HEK293T (cell line): ENCODE results near the gene CERS1.

Source experiments
- CTCF ChIA-PET: fragments of 350-600 bp; formaldehyde crosslinking; extraction: SDS; loops from one replicate; lab custom pipeline; 2021; ENCODE audit warnings: antibody characterized with exemption, inconsistent platforms; lab: Yijun Ruan, JAX
- POLR2A ChIA-PET: fragments of 350-600 bp; formaldehyde crosslinking; extraction: SDS; loops from one replicate; lab custom pipeline; 2020; ENCODE audit warnings: antibody characterized with exemption, inconsistent platforms; lab: Yijun Ruan, JAX
- DNase-seq: peaks from one replicate; pipeline ENCODE4 v3.0.0; 2012; ENCODE audit warnings: mixed read lengths; ENCODE audit errors: extremely low spot score
- ARNT ChIP-seq: fragments of 450-650 bp; IDR thresholded peaks from 2 replicates; pipeline ENCODE4 v1.6.1; 2017; ENCODE audit warnings: mild to moderate bottlenecking
- BHLHE40 ChIP-seq: fragments of 450-650 bp; IDR thresholded peaks from 2 replicates; pipeline ENCODE4 v1.6.1; 2016; ENCODE audit warnings: mild to moderate bottlenecking, moderate library complexity, borderline replicate concordance
- CTBP1 ChIP-seq: fragments of 450-650 bp; IDR thresholded peaks from 2 replicates; pipeline ENCODE4 v1.6.1; 2016; ENCODE audit warnings: borderline replicate concordance
- ELF4 ChIP-seq: fragments of 450-650 bp; IDR thresholded peaks from 2 replicates; pipeline ENCODE4 v1.6.1; 2017; ENCODE audit warnings: antibody characterized with exemption
- FOXA1 ChIP-seq: fragments of 450-650 bp; IDR thresholded peaks from 2 replicates; pipeline ENCODE4 v1.6.1; 2016; ENCODE audit warnings: mild to moderate bottlenecking
- FOXK2 ChIP-seq: fragments of 450-650 bp; IDR thresholded peaks from 2 replicates; pipeline ENCODE4 v1.6.1; 2016; ENCODE audit warnings: mild to moderate bottlenecking
- FOXM1 ChIP-seq: fragments of 450-650 bp; IDR thresholded peaks from 2 replicates; pipeline ENCODE4 v1.6.1; 2017; ENCODE audit warnings: mild to moderate bottlenecking, borderline replicate concordance
- HDGF ChIP-seq: fragments of 450-650 bp; IDR thresholded peaks from 2 replicates; pipeline ENCODE4 v1.6.1; 2017; ENCODE audit warnings: antibody characterized with exemption, borderline replicate concordance
- L3MBTL2 ChIP-seq: fragments of 450-650 bp; conservative IDR thresholded peaks from 2 replicates; pipeline ENCODE4 v1.6.1; 2016; ENCODE audit warnings: mild to moderate bottlenecking
- LEF1 ChIP-seq: fragments of 450-650 bp; IDR thresholded peaks from 2 replicates; pipeline ENCODE4 v1.6.1; 2017; ENCODE audit warnings: mild to moderate bottlenecking, borderline replicate concordance
- NFRKB ChIP-seq: fragments of 450-650 bp; IDR thresholded peaks from 2 replicates; pipeline ENCODE4 v1.6.1; 2016; ENCODE audit warnings: mild to moderate bottlenecking, moderate library complexity
- PKNOX1 ChIP-seq: fragments of 450-650 bp; IDR thresholded peaks from 2 replicates; pipeline ENCODE4 v1.6.1; 2016
- SP1 ChIP-seq: fragments of 450-650 bp; IDR thresholded peaks from 2 replicates; pipeline ENCODE4 v1.6.1; 2017
- SUZ12 ChIP-seq: fragments of 450-650 bp; IDR thresholded peaks from 2 replicates; pipeline ENCODE4 v1.6.1; 2016; ENCODE audit warnings: mild to moderate bottlenecking
- TARDBP ChIP-seq: fragments of 450-650 bp; IDR thresholded peaks from 2 replicates; pipeline ENCODE4 v1.6.1; 2016
- ZNF384 ChIP-seq: fragments of 450-650 bp; IDR thresholded peaks from 2 replicates; pipeline ENCODE4 v1.6.1; 2016

Gene CERS1

GRCh38 chr19:18898607-18899408 lies 2.9 kb upstream of the CERS1 start:
- ChIA-PET CTCF (no interaction called here), POLR2A (interaction anchor here (1.1 kb wide), 1 partner anchor 17 kb away, joined by 3 read pairs; no protein-coding TSS in a partner anchor)
- TF ChIP-seq SP1 (no peak), BHLHE40 (no peak)
- DNase-seq = no peak

GRCh38 chr19:18898081-18898606 lies 2.2 kb upstream of the CERS1 start:
- no peak for DNase-seq
- ChIA-PET CTCF (interaction anchor here (0.6 kb wide), 2 partner anchors 59 to 131 kb away, joined by 3 read pairs; no protein-coding TSS in a partner anchor), POLR2A (interaction anchor here (1.1 kb wide), 1 partner anchor 18 kb away, joined by 3 read pairs; no protein-coding TSS in a partner anchor)
- TF ChIP-seq BHLHE40 (no peak), FOXA1 (no peak), FOXM1 (no peak), ELF4 (no peak), FOXK2 (no peak), CTBP1 (no peak), ZNF384 (no peak), LEF1 (no peak), ARNT (no peak), NFRKB (no peak), SUZ12 (no peak), L3MBTL2 (no peak), TARDBP (no peak), HDGF (no peak), SP1 (no peak)

GRCh38 chr19:18897094-18898029 lies 1.4 kb upstream of the CERS1 start:
- ChIA-PET CTCF (interaction anchor here (0.6 to 1.7 kb wide), 3 partner anchors 59 to 130 kb away, joined by 3 to 7 read pairs (median 3); no protein-coding TSS in a partner anchor), POLR2A (interaction anchor here (0.6 to 1.4 kb wide), 2 partner anchors 16 to 89 kb away, joined by 3 to 4 read pairs; no protein-coding TSS in a partner anchor)
- no peak for DNase-seq

GRCh38 chr19:18896421-18896841 lies 473 bp upstream of the CERS1 start:
- POLR2A ChIA-PET = interaction anchor here (0.9 to 1.4 kb wide), 3 partner anchors 11 to 90 kb away, joined by 4 to 6 read pairs (median 5); partner anchors contain the start of gene COPE
- CTCF ChIA-PET = interaction anchor here (1.7 to 2.2 kb wide), 2 partner anchors 20 to 90 kb away, joined by 7 read pairs; no protein-coding TSS in a partner anchor
- no peak for TF ChIP-seq ARNT
- no peak for TF ChIP-seq SUZ12
- no peak for TF ChIP-seq HDGF
- no peak for TF ChIP-seq FOXA1
- no peak for TF ChIP-seq PKNOX1
- TF ChIP-seq ELF4 = no peak
- no peak for TF ChIP-seq CTBP1
- TF ChIP-seq ZNF384 = no peak
- no peak for TF ChIP-seq L3MBTL2
- TF ChIP-seq SP1 = no peak
- no peak for TF ChIP-seq NFRKB
- no peak for TF ChIP-seq LEF1
- no peak for TF ChIP-seq TARDBP
- TF ChIP-seq BHLHE40 = no peak
- TF ChIP-seq FOXK2 = no peak
- TF ChIP-seq FOXM1 = no peak
- no peak for DNase-seq

More at GRCh38 chr19:18897094-18898029, 1.4 kb upstream of the CERS1 start:
- TF ChIP-seq L3MBTL2 (no peak), SUZ12 (no peak), PKNOX1 (no peak), ZNF384 (no peak), TARDBP (no peak), FOXK2 (no peak), HDGF (no peak), SP1 (no peak)

- POLR2A ChIA-PET = interaction anchor here (0.9 to 1.3 kb wide), 5 partner anchors 12 to 92 kb away, joined by 3 to 6 read pairs (median 4); partner anchors contain the start of gene COPE
- CTCF ChIA-PET = interaction anchor here (0.7 to 2.2 kb wide), 9 partner anchors 13 to 194 kb away, joined by 3 to 7 read pairs (median 4); no protein-coding TSS in a partner anchor
- TF ChIP-seq TARDBP (no peak), ARNT (no peak), FOXA1 (no peak), NFRKB (no peak), LEF1 (no peak), PKNOX1 (no peak), SUZ12 (no peak), FOXM1 (no peak), ELF4 (no peak), SP1 (no peak), ZNF384 (no peak), HDGF (no peak), CTBP1 (no peak), FOXK2 (no peak), BHLHE40 (no peak), L3MBTL2 (no peak)
- peak; percentile 63 for DNase-seq
Observed at GRCh38 chr19:18895038-18895823, 727 bp downstream of the CERS1 start.
